GM23338 (cell line): ENCODE measurements around the gene CHD2.

ENCODE experiments used
- JUNB ChIP-seq: IDR thresholded peaks from one replicate; pipeline ENCODE4 v1.6.1; 2016; ENCODE audit warnings: antibody characterized with exemption; ENCODE audit not compliant: unreplicated experiment
- STAT1 ChIP-seq: IDR thresholded peaks from one replicate; pipeline ENCODE4 v1.6.1; 2016; ENCODE audit warnings: antibody characterized with exemption; ENCODE audit not compliant: unreplicated experiment
- TF ChIP-seq, protein P1 (sequence below), 2 experiments: fragments of 200-600 bp in 1 of 2; sonication (generic) in 1 of 2; conservative IDR thresholded peaks; 2 replicates each; pipeline versions ENCODE4 v1.5.1 to v1.6.1; 2016 to 2017; ENCODE audit warnings: antibody characterized with exemption in 2 of 2, low read depth in 2 of 2, mild to moderate bottlenecking in 2 of 2, moderate library complexity in 1 of 2

DNA sequence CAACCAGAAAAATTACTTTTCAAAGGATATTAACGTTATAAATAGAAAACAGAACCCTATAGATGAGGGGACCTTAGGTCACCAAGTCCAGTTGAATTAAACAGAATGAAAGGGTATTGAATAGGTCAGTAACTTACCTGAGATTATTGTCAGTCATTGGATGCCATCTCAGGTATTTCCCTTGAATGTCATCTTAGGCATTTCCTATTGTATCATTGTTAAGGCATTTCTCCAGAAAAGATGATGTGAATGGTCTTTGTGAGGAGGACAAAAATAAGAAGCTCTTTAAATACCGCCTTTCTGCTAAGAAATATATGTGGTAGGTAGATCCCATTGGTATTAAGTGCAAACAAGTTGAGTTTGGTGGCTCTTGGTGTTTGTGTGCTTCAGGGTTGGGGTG, 55.6 kb downstream of the CHD2 start:
- TF ChIP-seq JUNB, result no peak
- TF ChIP-seq, protein P1, sequence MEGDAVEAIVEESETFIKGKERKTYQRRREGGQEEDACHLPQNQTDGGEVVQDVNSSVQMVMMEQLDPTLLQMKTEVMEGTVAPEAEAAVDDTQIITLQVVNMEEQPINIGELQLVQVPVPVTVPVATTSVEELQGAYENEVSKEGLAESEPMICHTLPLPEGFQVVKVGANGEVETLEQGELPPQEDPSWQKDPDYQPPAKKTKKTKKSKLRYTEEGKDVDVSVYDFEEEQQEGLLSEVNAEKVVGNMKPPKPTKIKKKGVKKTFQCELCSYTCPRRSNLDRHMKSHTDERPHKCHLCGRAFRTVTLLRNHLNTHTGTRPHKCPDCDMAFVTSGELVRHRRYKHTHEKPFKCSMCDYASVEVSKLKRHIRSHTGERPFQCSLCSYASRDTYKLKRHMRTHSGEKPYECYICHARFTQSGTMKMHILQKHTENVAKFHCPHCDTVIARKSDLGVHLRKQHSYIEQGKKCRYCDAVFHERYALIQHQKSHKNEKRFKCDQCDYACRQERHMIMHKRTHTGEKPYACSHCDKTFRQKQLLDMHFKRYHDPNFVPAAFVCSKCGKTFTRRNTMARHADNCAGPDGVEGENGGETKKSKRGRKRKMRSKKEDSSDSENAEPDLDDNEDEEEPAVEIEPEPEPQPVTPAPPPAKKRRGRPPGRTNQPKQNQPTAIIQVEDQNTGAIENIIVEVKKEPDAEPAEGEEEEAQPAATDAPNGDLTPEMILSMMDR (conservative IDR thresholded peaks at IDR 0.05; ENCODE audit: low read depth in 2 of 2), result no peak
- TF ChIP-seq STAT1, result no peak
